C4-2B (cell line): Measurements from ENCODE around the gene KLHDC3.

ENCODE experiments used
- CTCF ChIP-seq: fragments of 450-650 bp; conservative IDR thresholded peaks from 2 replicates; pipeline ENCODE4 v1.5.1; 2017; ENCODE audit warnings: mild to moderate bottlenecking
- ZFX ChIP-seq: fragments of 450-650 bp; IDR thresholded peaks from 2 replicates; pipeline ENCODE4 v1.6.1; 2017

DNA sequence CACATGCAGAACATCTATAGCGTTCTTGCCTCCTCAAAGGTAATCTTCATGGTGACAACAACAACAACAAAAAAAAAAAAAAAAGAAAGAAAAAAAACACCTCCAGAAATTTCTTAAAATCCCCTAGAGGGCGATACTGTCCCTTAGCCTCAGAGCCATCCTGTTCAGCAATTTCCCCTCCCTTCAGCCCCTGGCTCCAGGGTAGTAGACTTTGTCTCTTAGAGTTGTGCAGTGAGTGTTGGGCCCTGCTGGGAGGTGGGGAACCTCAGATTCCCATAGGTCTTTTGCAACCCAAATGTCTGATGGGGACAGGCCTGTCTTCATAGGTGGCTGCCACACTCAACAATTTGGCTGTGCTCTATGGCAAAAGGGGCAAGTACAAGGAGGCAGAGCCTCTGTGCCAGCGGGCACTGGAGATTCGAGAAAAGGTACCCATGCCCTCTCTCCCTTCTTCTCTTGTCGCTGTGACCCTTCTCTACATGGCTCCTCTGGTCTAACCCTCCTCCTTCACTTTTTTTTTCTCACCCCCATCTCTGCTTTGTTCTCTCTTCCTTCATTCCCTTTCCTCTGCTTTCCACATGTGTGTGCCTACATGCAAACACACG lies 56.1 kb downstream of the KLHDC3 start:
- TF ChIP-seq CTCF (peak; percentile 88), ZFX (no peak)
